Prostate gland (tissue), 2 donors: ENCODE results near the gene CEMIP.

ENCODE experiments used
- POLR2A ChIP-seq: fragments of 450-650 bp; IDR thresholded peaks from one replicate; pipeline ENCODE4 v1.6.1; 2016; ENCODE audit warnings: antibody characterized with exemption, mild to moderate bottlenecking
- POLR2AphosphoS5 ChIP-seq: sonication (generic); formaldehyde crosslinking; IDR thresholded peaks from one replicate; pipeline ENCODE4 v1.6.1; 2017; ENCODE audit warnings: antibody characterized with exemption
- TF ChIP-seq, protein P1 (sequence below), 4 experiments: fragments of 200-600 bp in 2 of 4; fragments of 450-650 bp in 2 of 4; sonication (generic) in 2 of 4; IDR thresholded peaks; 1 replicate in 3 of 4; 2 replicates in 1 of 4; pipeline ENCODE4 v1.5.1; 2016 to 2019; ENCODE audit warnings: antibody characterized with exemption in 4 of 4, mild to moderate bottlenecking in 2 of 4, moderate library complexity in 2 of 4

DNA sequence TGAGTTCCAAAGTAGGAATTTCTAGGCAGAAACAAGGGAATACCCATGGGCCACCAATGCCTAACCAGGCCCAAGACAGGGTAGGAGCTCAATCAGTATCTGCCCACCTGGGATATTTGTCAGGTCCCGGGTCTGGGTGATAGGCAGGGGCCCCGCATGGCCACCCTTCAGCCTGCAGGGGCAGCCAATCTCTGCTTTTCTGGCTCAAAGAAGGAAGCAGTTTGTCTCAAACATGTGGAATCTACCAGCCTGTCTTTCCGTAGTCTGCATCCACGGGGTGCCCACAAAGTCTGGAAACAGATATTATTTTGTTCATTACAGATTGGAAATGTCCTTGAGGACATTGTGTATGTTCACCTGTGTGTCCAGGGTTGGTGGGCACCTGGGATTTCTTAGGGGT is 56.2 kb downstream of the CEMIP start:
- no peak for TF ChIP-seq POLR2AphosphoS5
- TF ChIP-seq, protein P1, sequence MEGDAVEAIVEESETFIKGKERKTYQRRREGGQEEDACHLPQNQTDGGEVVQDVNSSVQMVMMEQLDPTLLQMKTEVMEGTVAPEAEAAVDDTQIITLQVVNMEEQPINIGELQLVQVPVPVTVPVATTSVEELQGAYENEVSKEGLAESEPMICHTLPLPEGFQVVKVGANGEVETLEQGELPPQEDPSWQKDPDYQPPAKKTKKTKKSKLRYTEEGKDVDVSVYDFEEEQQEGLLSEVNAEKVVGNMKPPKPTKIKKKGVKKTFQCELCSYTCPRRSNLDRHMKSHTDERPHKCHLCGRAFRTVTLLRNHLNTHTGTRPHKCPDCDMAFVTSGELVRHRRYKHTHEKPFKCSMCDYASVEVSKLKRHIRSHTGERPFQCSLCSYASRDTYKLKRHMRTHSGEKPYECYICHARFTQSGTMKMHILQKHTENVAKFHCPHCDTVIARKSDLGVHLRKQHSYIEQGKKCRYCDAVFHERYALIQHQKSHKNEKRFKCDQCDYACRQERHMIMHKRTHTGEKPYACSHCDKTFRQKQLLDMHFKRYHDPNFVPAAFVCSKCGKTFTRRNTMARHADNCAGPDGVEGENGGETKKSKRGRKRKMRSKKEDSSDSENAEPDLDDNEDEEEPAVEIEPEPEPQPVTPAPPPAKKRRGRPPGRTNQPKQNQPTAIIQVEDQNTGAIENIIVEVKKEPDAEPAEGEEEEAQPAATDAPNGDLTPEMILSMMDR (IDR thresholded peaks at IDR 0.05): no peak
- TF ChIP-seq POLR2A: no peak
